Islet precursor cell (in vitro differentiated cells): ENCODE results near the gene STMND1.

Experiments
- DNase-seq: peaks from one replicate; pipeline ENCODE4 v3.0.0-alpha.2; 2018

The STMND1 gene

DNA sequence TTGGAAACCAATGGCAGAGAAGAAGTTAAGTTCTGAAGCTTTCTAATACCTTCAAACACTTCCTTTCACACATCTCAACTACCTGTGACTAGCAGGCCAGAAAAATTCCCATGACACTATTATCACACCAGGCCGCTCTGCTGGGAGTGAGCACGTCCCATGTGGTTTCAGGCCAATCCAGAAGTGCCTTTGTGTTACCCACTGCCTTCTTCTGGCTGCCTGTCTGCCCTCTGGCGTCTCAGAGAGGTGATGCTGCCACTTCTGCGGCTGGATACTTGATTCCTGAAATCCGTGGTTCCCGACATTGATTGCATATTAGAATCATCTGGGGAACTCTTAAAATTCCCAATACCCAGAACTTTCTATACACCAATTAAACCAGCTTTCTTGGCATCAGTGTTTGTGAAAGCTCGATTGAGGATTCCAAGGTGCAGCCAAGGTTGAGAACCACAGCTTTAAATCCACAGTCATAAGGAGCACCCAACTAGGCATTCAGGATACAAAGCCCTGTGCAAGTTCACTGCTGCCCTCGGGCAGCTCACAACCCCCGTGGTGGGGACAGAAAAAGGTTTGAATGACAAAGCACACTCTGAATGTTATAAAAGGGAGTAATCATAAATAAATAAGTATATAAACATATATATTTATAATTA lies 65.6 kb downstream of the STMND1 start:
- peak; percentile 89 for DNase-seq

GRCh38 chr6:17169291-17169690 lies 67.4 kb downstream of the STMND1 start:
- DNase-seq = no peak

GRCh38 chr6:17169711-17170110 lies 67.9 kb downstream of the STMND1 start:
- DNase-seq = no peak

DNA sequence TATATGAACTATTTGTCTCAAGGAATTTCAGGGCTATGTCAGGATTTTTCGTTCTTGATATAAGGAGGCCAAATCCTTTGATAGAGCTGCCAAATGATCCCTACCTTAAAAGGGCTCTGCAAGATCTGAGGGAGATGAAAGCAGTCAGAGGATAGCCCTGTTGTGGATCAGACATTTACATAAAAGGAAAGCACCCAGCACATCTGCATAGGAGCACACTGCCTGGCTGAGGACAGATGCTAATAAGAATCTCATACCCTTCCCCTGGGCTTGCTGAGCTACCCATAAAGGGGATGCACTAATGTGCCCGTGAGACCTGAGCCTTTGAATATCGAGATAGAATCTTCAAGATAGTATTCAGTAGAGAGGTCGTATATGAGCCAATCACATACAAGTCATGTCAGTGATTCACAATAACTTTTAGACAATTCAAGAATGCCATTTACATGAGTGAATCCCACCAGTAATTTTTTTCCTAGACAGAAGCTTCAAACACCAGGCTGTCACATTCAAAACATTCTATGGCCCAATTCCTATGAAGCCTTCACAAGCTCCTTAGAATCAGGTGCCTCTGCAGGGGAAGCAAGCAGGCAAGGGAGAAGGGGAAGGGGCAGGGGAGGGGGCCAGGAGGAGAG lies 71.1 kb downstream of the STMND1 start:
- DNase-seq = no peak

DNA sequence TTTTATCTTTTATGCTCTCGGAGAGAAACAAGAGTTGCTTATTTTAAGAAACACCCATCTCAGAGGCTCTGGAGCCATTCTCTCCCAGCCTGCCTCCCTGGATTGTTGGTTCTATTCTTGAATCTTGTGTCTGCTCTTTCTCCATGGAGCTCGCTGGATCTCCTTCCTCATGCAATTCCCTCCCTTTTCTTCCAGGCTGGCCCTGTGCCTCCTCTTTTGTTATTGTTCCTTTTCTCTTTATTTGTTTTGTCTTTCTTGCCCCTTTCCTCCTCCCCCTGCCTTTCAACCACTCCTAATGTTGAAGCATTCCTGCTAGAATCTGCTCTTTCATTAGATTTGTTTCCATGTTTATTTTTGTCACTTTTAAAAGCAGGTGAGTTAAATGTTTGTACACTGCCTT lies 76.5 kb downstream of the STMND1 start:
- no peak for DNase-seq

DNA sequence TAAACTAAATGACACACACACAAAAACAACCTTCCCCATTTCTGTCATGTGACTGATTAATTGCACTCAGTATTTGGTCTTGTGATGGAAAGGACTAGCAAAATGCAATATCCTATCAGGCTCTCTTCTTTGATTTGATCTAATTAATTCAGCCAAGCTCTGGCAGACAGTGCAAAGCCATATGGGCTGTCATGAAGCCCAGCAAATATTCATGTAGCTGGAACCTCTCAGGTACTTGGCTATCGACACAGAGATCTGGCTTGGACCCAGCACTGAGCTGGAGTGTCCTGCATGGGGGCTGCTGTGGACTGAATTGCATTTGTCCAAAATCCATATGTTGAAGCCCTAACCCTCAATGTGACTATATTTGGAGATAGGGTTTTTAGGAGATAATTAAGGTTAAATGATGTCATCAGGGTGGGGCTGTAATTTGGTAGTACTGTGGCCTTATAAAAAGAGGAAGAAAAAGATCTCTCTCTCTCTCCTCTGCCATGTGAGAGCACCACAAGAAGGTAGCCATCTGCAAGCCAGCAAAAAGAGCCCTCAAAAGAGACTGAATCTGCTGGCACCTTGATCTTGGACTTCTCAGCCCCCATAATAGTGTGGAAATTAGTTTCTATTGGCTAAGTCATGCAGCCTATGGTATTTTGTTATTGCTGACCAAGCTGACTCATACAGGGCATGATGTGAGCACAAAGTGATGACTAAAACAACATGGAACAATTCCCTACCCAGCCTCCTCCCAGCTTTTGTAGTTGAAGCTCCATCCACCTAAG lies 77.1 kb downstream of the STMND1 start:
- DNase-seq = no peak

DNA sequence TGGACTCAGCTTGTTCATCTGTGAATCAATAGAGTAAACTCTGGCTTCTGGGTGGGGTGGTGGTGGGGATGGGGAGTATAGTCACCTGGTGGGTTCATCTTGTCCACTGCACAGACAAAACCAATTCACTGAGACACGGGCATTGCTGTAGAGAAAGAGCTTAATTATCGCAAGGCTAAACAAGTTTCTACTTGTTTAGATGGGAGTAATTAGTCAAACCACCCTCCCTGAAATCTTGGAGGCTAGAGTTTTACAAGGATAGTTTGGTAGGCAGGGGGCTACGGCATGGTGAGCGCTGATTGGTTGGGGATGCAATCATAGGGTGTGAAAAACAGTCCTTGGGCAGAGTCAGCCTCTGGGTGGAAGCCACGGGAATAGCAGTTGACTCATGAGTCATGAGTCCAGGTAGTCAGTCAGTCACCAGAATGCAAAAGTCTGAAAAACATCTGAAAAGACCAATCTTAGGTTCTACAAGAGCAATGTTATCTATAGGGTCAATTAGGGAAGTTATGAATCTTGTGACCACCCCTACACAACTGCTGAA lies 77.8 kb downstream of the STMND1 start:
- no peak for DNase-seq
